Chondrocyte (in vitro differentiated cells): ENCODE data around the gene POGZ. TPM values are rescaled to one million over a fixed set of nuclear protein-coding genes. Genes with fewer than 3 reads are reported as not detected.

ENCODE experiments used
- DNase-seq: peaks from one replicate; pipeline ENCODE4 v3.0.0; 2021; ENCODE audit warnings: mixed read lengths, low spot score
- H3K27ac Mint-ChIP-seq: one replicate; pipeline ENCODE4 v1.8.0; 2021; ENCODE audit warnings: mild to moderate bottlenecking, moderate library complexity, mixed read lengths; ENCODE audit not compliant: unreplicated experiment
- H3K27me3 Mint-ChIP-seq: 2 replicates; pipeline ENCODE4 v1.8.0; 2021; ENCODE audit warnings: low read depth, mixed read lengths
- H3K36me3 Mint-ChIP-seq: 2 replicates; pipeline ENCODE4 v1.8.0; 2021; ENCODE audit warnings: low read depth, mixed read lengths
- H3K4me1 Mint-ChIP-seq: 2 replicates; pipeline ENCODE4 v1.8.0; 2021; ENCODE audit warnings: low read depth, mild to moderate bottlenecking, mixed read lengths
- H3K4me3 Mint-ChIP-seq: one replicate; pipeline ENCODE4 v1.8.0; 2021; ENCODE audit warnings: mild to moderate bottlenecking, moderate library complexity, mixed read lengths; ENCODE audit not compliant: unreplicated experiment
- H3K9me3 Mint-ChIP-seq: 2 replicates; pipeline ENCODE4 v1.8.0; 2021; ENCODE audit warnings: low read depth, mixed read lengths
- total RNA-seq: library from RNA; stranded (reverse); gene quantifications from 3 replicates; pipeline ENCODE4 v1.2.1, GENCODE V29; 2021
- TF ChIP-seq, protein P1 (sequence below): fragments of 200-600 bp; sonication (generic); IDR thresholded peaks from 2 replicates; pipeline ENCODE4 v1.5.0; 2021; ENCODE audit warnings: antibody characterized with exemption, mild to moderate bottlenecking, moderate library complexity

POGZ gene
- total RNA-seq, 1 donor from 2014 or later = 65.0 TPM

DNA sequence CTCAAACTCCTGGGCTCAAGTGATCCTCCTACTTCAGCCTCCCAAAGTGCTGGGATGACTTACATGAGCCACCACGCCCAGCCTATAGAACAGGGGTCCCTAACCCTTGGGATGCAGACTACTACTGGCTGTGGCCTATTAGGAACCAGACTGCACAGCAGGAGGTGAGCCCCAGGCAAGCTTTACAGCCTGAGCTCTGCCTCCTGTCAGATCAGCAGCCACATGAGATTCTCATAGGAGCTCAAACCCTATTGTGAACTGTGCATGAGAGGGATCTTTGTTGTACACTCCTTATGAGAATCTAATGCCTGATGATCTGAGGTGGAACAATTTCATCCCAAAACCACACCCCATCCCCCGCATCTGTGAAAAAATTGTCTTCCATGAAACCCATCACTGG lies 73.3 kb downstream of the POGZ start:
- H3K27me3 Mint-ChIP-seq = no peaks in the 10 kb centered on the region

DNA sequence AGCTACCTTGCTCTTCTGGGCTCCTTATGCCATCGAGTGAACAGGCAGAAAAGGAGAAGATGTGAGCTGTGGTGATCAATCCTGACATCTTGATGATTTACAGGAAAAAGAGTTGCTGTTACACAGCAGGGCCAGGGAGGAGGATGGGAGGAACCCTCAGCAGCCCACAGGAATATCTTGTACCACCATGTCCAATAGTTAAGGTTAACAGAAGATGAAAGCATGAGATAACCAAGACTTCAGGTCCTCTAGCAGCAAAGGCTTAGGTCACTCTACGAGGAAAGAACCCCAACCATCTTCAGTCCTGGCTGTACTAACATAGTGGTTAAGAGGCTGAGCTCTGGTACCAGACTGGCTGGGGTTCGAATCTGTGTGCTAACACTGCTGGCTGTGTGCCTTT lies 74.7 kb downstream of the POGZ start:
- TF ChIP-seq, protein P1, sequence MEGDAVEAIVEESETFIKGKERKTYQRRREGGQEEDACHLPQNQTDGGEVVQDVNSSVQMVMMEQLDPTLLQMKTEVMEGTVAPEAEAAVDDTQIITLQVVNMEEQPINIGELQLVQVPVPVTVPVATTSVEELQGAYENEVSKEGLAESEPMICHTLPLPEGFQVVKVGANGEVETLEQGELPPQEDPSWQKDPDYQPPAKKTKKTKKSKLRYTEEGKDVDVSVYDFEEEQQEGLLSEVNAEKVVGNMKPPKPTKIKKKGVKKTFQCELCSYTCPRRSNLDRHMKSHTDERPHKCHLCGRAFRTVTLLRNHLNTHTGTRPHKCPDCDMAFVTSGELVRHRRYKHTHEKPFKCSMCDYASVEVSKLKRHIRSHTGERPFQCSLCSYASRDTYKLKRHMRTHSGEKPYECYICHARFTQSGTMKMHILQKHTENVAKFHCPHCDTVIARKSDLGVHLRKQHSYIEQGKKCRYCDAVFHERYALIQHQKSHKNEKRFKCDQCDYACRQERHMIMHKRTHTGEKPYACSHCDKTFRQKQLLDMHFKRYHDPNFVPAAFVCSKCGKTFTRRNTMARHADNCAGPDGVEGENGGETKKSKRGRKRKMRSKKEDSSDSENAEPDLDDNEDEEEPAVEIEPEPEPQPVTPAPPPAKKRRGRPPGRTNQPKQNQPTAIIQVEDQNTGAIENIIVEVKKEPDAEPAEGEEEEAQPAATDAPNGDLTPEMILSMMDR = no peak
- no peak for DNase-seq

More for the DNA sequence above, 73.3 kb downstream of the POGZ start:
- Mint-ChIP-seq H3K27ac (no peak overlapping the region), H3K9me3 (no peaks in the 10 kb centered on the region), H3K36me3 (no peaks in the 10 kb centered on the region), H3K4me3 (no peak overlapping the region), H3K4me1 (no peaks in the 10 kb centered on the region)
- no peak for DNase-seq
- TF ChIP-seq, protein P1 = no peak

DNA sequence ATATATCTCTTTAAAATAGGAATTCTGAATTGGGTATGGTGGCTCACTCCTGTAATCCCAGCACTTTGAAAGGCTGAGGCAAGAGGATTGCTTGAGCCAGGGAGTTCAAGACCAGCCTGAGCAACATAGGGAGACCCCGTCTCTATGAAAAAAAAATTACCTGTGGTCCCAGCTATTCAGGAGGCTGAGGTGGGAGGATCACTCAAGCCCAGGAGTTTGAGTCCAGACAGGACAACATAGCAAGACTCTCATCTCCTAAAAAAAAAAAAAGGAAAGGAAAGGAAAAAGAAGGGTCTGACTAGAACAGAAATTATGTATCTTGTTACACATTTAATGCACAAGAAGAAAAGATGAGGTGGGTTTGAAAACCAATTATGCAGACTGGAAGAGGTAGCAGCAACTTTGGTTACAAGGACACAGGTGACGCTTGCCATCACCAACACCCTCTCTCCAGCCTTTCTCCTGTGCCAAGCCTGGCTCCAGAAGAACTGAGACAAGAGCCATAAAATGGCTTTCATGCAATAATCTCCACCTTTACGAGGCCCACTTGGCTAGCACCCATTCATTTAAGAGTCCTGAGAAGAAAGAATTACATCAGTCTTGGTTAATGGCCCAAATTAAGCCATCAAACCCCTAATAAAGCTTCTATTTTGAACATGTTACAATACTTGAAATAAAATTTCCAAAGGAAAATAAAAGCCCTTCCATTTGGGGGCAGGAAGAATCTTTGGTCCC lies 82.0 kb downstream of the POGZ start:
- DNase-seq = no peak
- no peaks in the 10 kb centered on the region for H3K36me3 Mint-ChIP-seq
- no peaks in the 10 kb centered on the region for H3K9me3 Mint-ChIP-seq
- TF ChIP-seq, protein P1 = no peak
- no peak overlapping the region for H3K4me3 Mint-ChIP-seq
- no peaks in the 10 kb centered on the region for H3K27me3 Mint-ChIP-seq
- H3K4me1 Mint-ChIP-seq = peaks cover 9% of the 10 kb centered on the region
- H3K27ac Mint-ChIP-seq = no peak overlapping the region

More for the DNA sequence above, 74.7 kb downstream of the POGZ start:
- H3K36me3 Mint-ChIP-seq = no peaks in the 10 kb centered on the region
- H3K27ac Mint-ChIP-seq = no peak overlapping the region
- H3K9me3 Mint-ChIP-seq = no peaks in the 10 kb centered on the region
- no peaks in the 10 kb centered on the region for H3K4me1 Mint-ChIP-seq
- H3K4me3 Mint-ChIP-seq = no peak overlapping the region
- no peaks in the 10 kb centered on the region for H3K27me3 Mint-ChIP-seq

DNA sequence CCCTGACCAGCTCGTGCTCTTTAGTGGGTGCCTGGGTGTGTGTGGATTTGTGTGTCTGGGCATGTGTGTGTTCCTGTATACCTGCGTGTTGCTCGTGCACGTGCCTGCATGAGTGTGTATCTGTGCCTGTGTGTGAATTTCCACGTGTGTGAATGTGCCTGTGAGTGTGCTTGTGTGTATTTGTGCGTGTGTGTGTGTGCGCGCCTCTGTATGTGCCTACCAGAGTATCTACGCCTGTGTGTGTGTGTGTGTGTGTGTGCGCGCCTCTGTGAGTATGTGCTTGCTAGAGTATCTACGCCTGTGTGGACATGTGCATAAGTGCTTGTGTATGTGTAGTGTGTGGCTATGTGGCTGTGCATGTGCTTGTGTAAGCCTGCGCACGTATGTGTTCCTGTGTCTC lies 86.1 kb downstream of the POGZ start:
- Mint-ChIP-seq H3K9me3 (no peaks in the 10 kb centered on the region), H3K4me3 (no peak overlapping the region), H3K4me1 (peaks cover 31% of the 10 kb centered on the region), H3K36me3 (no peaks in the 10 kb centered on the region), H3K27me3 (no peaks in the 10 kb centered on the region), H3K27ac (peak overlapping the region; percentile 23)
- DNase-seq = peak; percentile 48
- TF ChIP-seq, protein P1 = no peak

DNA sequence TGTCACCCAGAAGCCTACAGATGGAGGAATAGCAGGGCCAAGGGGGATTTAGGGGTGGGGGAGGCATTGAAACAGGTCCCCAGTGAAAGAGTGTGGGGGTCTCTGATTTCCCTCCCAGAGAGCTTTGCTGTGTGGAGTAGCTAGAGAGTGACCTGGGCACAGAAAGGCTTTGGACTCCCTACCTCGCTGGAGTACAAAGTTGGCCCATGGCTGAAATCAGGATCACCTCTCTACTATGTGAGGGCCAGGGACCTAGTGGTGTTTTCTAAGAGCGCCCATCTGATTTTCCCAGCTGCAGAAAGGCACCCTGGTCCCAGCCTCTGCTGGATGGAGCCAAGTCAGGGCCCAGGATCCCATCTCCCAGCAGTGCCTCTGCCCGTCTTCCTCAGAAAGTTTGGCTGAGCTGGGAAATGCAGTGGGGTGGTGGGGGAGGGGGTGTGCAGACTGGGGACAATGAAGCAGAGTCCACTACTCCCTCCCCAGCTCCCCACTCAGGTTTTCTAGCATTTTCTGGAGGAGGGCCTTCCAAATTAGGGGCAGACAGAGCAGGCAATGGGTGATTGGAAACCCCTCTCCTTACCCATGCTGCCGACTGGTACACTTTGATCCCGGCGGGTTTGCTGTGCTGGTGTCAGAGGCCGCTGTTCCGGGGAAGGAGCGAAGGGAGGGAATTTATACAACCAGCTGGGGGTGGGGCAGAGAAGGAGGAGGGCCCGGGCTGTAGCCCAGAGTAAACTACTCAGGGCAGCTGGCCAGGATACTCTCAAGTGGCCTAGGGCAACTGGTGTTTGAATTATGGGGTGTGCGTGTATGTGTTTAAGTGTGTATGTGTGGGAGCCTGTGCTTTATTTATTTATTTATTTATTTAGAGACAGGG lies 87.0 kb downstream of the POGZ start, which contains the start of gene SELENBP1:
Gene SELENBP1, minus strand, starts transcription at position 648 of the 877 bp plus-strand sequence. Its CDS starts 64 bp downstream, at position 584.
- H3K4me1 Mint-ChIP-seq = peaks cover 34% of the 10 kb centered on the region
- peak within 1 kb of the TSS; percentile 52 for H3K4me3 Mint-ChIP-seq
- H3K27ac Mint-ChIP-seq = peak within 1 kb of the TSS; percentile 79
- DNase-seq = peak; percentile 68
- no peaks in the 10 kb centered on the region for H3K9me3 Mint-ChIP-seq
- no peaks in the 10 kb centered on the region for H3K36me3 Mint-ChIP-seq
- TF ChIP-seq, protein P1 = no peak
- H3K27me3 Mint-ChIP-seq = no peaks in the 10 kb centered on the region
